CD4-positive, alpha-beta T cell treated with Interferon gamma for 1 hour (primary cell): ENCODE results near the gene PARD6A.
"Not testable (repeated sequence)": the region's sequence is repeated elsewhere in the genome, so short reads cannot be mapped to it uniquely, and the experiment has no call there.

Experiments
- DNase-seq: peaks from one replicate; pipeline ENCODE4 v3.0.0-alpha.2; 2020

Gene PARD6A

GRCh38 chr16:67667817-67668494 lies 7.2 kb downstream of the PARD6A start:
- peak; percentile 88 for DNase-seq

DNA sequence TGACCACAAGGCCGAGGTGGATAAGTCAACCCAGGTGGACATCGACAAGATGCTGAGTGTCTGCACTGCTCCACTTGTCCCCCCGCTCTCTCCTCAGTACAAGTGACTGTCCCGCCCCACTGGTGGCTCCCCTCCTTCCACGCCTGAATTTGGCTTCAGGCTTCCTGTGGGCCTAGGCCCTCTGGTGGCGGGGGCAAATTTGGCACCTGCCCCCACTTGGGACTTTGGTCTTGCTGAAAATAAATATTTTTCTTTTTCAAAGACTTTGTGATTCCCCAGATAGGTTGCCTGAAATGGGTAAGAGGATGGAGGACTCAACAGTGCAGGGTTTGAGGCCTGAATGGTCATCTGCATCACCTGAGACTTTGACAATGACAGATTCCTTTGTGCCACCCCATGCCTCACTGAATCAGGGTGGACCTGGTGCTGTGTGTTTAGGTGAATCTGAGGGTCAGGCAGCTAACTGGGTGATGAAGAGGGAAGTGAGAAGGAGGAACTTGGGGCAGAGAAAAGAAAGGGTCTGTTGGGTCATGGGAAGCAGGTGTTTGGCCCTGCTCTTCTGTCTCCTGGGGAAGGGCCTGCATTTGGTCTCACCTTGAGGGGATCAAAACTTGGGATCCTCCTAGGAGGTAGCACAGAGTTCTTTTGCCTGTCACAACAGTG lies 7.9 kb downstream of the PARD6A start:
- peak; percentile 13 for DNase-seq

GRCh38 chr16:67669499-67670101 lies 8.8 kb downstream of the PARD6A start:
- no peak for DNase-seq

- DNase-seq: no peak
Measured at GRCh38 chr16:67672306-67672705, 11.5 kb downstream of the PARD6A start.

- peak; percentile 59 for DNase-seq
Measured at GRCh38 chr16:67672739-67673662, 12.2 kb downstream of the PARD6A start.

GRCh38 chr16:67673712-67674580 lies 13.2 kb downstream of the PARD6A start:
- peak; percentile 25 for DNase-seq

GRCh38 chr16:67674851-67675578 lies 14.3 kb downstream of the PARD6A start:
- no peak for DNase-seq

GRCh38 chr16:67675579-67675935 lies 14.8 kb downstream of the PARD6A start:
- no peak for DNase-seq

DNA sequence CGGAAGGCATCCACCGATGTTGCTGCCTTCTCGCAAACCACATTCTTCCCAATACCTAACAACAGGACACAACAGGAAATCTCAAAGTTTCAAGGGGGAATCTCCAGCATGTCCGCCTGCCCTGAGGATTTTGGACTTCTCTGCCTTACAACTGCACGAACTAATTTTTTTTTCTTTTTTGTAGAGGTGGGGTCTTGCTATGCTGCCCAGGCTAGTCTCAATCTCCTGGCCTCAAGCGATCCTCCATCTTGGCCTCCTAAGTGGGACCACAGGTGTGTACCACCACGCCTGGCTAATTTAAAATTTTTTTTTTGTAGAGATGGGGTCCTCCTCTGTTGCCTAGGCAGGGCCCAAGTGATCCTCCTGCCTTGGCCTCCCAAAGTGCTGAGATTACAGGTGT lies 15.2 kb downstream of the PARD6A start:
- DNase-seq: no peak

GRCh38 chr16:67676516-67676915 lies 15.8 kb downstream of the PARD6A start:
- no peak for DNase-seq

DNA sequence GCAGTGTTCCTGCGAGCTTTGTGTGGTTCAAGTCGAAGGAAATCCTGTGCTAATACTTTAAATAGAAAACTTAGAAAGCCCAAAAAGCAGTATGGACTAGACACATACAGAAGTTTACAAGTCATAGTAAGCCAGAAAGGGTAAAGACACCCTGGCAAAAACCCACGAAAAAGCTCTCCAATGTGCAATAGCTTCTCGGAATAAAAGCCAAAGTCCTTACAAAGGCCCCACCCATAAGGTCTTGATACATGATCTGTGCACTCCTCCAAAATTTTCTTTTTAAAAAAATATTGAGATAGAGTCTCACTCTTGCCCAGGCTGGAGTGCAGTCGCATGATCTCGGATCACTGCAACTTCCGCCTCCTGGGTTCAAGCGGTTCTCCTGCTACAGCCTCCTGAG lies 16.2 kb downstream of the PARD6A start:
- no peak for DNase-seq

DNA sequence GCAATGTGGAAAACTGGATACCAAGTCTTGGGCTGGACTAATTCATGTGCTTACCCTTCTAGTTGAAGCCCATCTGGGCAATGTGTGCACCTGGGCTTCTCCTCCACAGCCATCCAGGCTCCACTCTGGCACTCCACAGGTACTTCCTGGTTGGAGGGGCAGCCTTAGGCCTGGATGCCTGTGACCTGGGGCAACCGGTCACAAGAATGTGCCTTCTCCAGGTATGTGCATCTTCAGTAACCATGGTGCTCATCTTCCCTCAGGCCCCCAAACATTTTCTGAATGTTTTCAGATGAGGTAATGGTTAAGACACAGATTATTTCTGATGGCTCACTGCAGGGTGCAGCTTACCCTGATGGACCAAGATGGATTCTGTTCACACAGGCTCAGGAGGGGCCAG lies 17.0 kb downstream of the PARD6A start:
- no peak for DNase-seq

- DNase-seq: no peak
Measured at GRCh38 chr16:67678354-67679023, 17.7 kb downstream of the PARD6A start.

DNA sequence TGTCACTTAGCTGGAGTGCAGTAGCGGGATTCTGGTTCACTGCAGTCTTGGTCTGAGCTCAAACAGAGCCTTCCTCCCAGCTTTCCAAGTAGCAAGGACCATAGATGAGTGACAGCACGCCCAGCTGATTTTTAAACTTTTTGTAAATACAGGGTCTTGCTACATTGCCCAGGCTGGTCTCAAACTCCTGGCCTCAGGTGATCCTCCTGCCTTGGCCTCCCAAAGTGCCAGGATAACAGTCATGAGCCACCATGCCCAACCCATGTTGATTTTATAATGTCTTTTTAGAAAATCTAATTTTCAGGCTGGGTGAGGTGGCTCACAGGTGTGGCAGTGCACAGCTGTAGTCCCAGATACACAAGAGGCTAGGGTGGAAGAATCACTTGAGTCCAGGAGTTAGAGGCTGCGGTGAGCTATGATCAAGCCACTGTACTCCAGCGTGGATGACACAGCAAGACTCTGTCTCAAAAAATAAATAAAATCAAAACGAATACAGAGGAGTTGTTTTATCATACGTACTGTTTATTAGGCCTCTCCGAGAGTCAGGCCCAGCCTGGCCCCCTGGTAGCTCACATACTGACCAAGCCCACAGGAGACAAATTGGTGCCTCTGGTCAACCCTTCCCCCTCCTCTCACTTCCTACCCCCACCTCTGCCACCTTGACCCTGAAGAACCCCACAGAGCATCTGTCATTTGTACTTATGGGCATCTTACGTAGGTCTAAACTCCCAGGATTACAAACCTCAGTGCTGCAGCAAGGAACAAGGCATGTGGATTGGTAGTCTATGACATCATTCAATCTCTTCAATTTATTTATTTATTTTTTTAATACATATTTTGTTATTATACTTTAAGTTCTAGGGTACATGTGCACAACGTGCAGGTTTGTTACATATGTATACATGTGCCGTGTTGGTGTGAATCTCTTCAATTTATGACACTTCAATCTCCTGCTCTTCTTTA lies 19.5 kb downstream of the PARD6A start:
- DNase-seq: no peak

- no peak for DNase-seq
Measured at GRCh38 chr16:67683767-67684166, 23.0 kb downstream of the PARD6A start.

GRCh38 chr16:67685388-67686112 lies 24.8 kb downstream of the PARD6A start:
- no peak for DNase-seq

- DNase-seq: not testable (repeated sequence)
Measured at GRCh38 chr16:67693517-67694285, 32.9 kb downstream of the PARD6A start.

DNA sequence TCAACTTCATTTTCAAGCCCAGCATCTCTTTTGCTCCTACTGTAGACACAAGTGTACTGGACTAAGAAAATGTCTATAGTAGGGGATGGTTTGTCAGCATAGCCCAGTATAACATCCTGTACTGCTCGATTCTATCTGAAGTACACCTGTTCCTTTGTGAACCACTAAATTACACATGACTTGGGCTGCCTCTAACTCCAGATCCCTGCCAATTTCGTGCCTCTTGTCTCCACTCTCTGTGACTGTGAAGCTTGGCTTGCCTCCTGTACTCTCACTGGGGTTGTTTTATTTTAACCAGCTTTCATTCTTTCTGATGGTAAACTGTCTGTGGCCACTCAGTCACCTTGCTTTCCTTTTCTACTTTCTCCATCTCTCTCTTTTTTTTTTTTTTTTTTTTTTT lies 33.9 kb downstream of the PARD6A start:
- DNase-seq: no peak
